Keratinocyte (primary cell): Measurements from ENCODE around the gene ADCY5. TPM values are rescaled to one million over a fixed set of nuclear protein-coding genes. Genes with fewer than 3 reads are reported as not detected.

ENCODE experiments used
- DNase-seq: peaks from one replicate; pipeline ENCODE4 v3.0.0-alpha.2; 2011; ENCODE audit warnings: low read depth, missing footprints, low spot score
- FAIRE-seq: peaks from 2 replicates; lab custom pipeline; 2011; peaks lifted over from hg19 to GRCh38; lab: Jason Lieb, UNC
- H2AFZ ChIP-seq: 2 replicates; pipeline ENCODE4 v1.6.0; 2012; ENCODE audit warnings: low read length, control low read depth, inconsistent platforms; ENCODE audit not compliant: control insufficient read depth
- H3K27ac ChIP-seq: 2 replicates; pipeline ENCODE4 v1.5.1; 2011; ENCODE audit warnings: low read length; ENCODE audit not compliant: control insufficient read depth, insufficient read depth
- H3K27me3 ChIP-seq: 3 replicates; pipeline ENCODE4 v1.6.0; 2011; ENCODE audit warnings: low read length; ENCODE audit not compliant: control insufficient read depth, insufficient read depth; ENCODE audit errors: extremely low read depth
- H3K36me3 ChIP-seq, 2 experiments: 2 replicates in 1 of 2; 3 replicates in 1 of 2; pipeline ENCODE4 v1.5.1; 2011; ENCODE audit warnings: low read length in 2 of 2, mild to moderate bottlenecking in 1 of 2; ENCODE audit not compliant: control insufficient read depth in 2 of 2, insufficient read depth in 2 of 2; ENCODE audit errors: extremely low read depth in 1 of 2
- H3K4me1 ChIP-seq: 3 replicates; pipeline ENCODE4 v1.5.1; 2011; ENCODE audit warnings: low read length; ENCODE audit not compliant: control insufficient read depth, insufficient read depth; ENCODE audit errors: extremely low read depth
- H3K4me2 ChIP-seq: 3 replicates; pipeline ENCODE4 v1.6.0; 2011; ENCODE audit warnings: low read depth, low read length; ENCODE audit not compliant: control insufficient read depth, insufficient read depth; ENCODE audit errors: extremely low read depth
- H3K4me3 ChIP-seq, 3 experiments: fragments of 200-600 bp in 1 of 3; sonication (generic) in 1 of 3; 2 replicates in 2 of 3; 3 replicates in 1 of 3; pipeline ENCODE4 v1.5.1; 2011 to 2016; ENCODE audit warnings: low read length in 3 of 3, mild to moderate bottlenecking in 3 of 3, control low read depth in 2 of 3, inconsistent platforms in 1 of 3, low read depth in 1 of 3, mixed read lengths in 1 of 3, mixed run types in 1 of 3, moderate library complexity in 1 of 3; ENCODE audit not compliant: control insufficient read depth in 2 of 3, insufficient read depth in 2 of 3; ENCODE audit errors: extremely low read depth in 1 of 3
- H3K79me2 ChIP-seq: 2 replicates; pipeline ENCODE4 v1.6.0; 2012; ENCODE audit warnings: low read length; ENCODE audit not compliant: control insufficient read depth, insufficient read depth
- H3K9ac ChIP-seq: 3 replicates; pipeline ENCODE4 v1.6.0; 2011; ENCODE audit warnings: low read length; ENCODE audit not compliant: control insufficient read depth, insufficient read depth; ENCODE audit errors: extremely low read depth
- H3K9me1 ChIP-seq: 3 replicates; pipeline ENCODE4 v1.6.0; 2011; ENCODE audit warnings: low read length; ENCODE audit not compliant: control insufficient read depth, insufficient read depth; ENCODE audit errors: extremely low read depth
- H3K9me3 ChIP-seq: 2 replicates; pipeline ENCODE4 v1.5.1; 2012; ENCODE audit warnings: low read depth, low read length; ENCODE audit not compliant: control insufficient read depth
- H4K20me1 ChIP-seq: 3 replicates; pipeline ENCODE4 v1.6.0; 2011; ENCODE audit warnings: low read length; ENCODE audit not compliant: control insufficient read depth, insufficient read depth; ENCODE audit errors: extremely low read depth
- CTCF ChIP-seq, 3 experiments: IDR thresholded peaks in 1 of 3; conservative IDR thresholded peaks in 1 of 3; optimal IDR thresholded peaks in 1 of 3; 2 replicates in 2 of 3; 3 replicates in 1 of 3; pipeline versions ENCODE3 to v1.5.1; 2011; ENCODE audit warnings: low read length in 3 of 3, mild to moderate bottlenecking in 3 of 3, moderate library complexity in 2 of 3, control low read depth in 1 of 3, inconsistent platforms in 1 of 3; ENCODE audit not compliant: insufficient read depth in 2 of 3; ENCODE audit errors: extremely low read depth in 1 of 3
- EZH2 ChIP-seq: IDR thresholded peaks from one replicate; pipeline ENCODE4 v1.6.1; 2012; ENCODE audit warnings: inconsistent platforms, mild to moderate bottlenecking, low read length, moderate library complexity
- dilution Hi-C: fragments of 300-500 bp; cut with MboI; formaldehyde crosslinking; loops from one replicate; pipeline ENCODE4 v1.7.0; 2020; ENCODE audit warnings: low sequenced_read_pairs; ENCODE audit not compliant: extremely low pct_ligation_motif_present
- polyA plus RNA-seq, 5 experiments: library from polyadenylated mRNA; depleted of rRNA in 3 of 5; stranded (reverse) in 3 of 5; stranded (forward) in 1 of 5; unstranded in 1 of 5; fragments of >200 nt; gene quantifications; 1 replicate in 1 of 5; 2 replicates in 3 of 5; 3 replicates in 1 of 5; pipeline versions ENCODE4 v1.2.1 to v1.2.3, GENCODE V29; 2011 to 2012; ENCODE audit warnings: missing spikeins in 2 of 5, low read depth in 1 of 5, low replicate concordance in 1 of 5

The ADCY5 gene
- polyA plus RNA-seq, 1 donor (not counting 4 experiments of a cell fraction or from before 2014, with no cell fraction given) = not detected

DNA sequence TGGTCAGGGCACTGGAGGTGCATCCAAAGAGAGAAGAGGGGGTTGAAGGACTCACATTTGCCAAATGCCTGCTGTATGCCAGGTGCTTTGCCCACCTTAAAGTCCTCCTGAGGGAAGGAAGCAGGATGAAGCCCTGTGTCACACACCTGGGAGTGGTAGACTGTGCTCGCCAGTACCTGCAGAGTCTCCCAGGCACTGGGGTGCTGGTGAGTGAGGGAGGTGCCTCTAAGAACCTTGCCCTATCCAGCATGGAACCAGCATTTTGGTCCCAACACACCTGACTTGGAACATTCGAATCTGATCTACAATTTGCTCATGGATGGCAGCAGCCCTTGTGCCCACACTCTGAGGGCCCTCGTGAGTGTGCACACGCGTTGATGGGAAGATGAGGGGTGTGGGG lies 170.4 kb downstream of the ADCY5 start:
- dilution Hi-C loops = no loop called here
- no peak for FAIRE-seq

DNA sequence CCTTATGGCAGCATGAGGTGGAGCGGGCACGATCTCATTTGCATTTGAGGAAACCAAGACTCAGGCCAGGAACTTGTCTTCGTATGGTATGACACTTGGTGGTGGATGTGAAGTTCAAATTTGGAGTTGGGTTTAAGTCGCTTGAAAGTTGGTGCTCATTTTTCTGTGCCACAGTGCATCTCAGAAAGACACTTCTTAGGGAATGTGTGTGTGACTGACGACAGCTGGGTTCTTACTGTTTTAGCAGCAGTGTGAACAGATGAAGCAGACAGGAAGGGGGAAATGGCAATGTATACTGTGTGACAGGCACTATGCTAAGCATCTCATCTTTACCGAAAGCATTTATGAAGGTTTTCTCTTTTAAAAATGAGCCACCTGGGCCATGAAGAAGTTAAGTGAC lies 171.8 kb downstream of the ADCY5 start:
- no peak overlapping the region for H3K9ac ChIP-seq
- H2AFZ ChIP-seq = no peak overlapping the region
- H3K27me3 ChIP-seq = no peaks in the 10 kb centered on the region
- H3K9me1 ChIP-seq = no peaks in the 10 kb centered on the region
- H3K79me2 ChIP-seq = no peaks in the 10 kb centered on the region
- TF ChIP-seq EZH2 (no peak), CTCF (optimal IDR thresholded peaks at IDR 0.05 in 1 of 3, IDR thresholded peaks at IDR 0.05 in 1 of 3, conservative IDR thresholded peaks at IDR 0.05 in 1 of 3; ENCODE audit: extremely low read depth in 1 of 3, insufficient read depth in 2 of 3, low read length in 3 of 3) (no peak)
- no peaks in the 10 kb centered on the region for H3K9me3 ChIP-seq
- FAIRE-seq = no peak
- dilution Hi-C loops = no loop called here
- H3K4me3 ChIP-seq = no peak overlapping the region
- H3K36me3 ChIP-seq = no peaks in the 10 kb centered on the region
- H3K4me2 ChIP-seq = no peak overlapping the region
- H3K27ac ChIP-seq = no peak overlapping the region
- H4K20me1 ChIP-seq = no peaks in the 10 kb centered on the region
- H3K4me1 ChIP-seq = peaks cover 14% of the 10 kb centered on the region
- no peak for DNase-seq

More for the DNA sequence above, 170.4 kb downstream of the ADCY5 start:
- no peaks in the 10 kb centered on the region for H3K9me3 ChIP-seq
- no peaks in the 10 kb centered on the region for H3K36me3 ChIP-seq
- H3K4me3 ChIP-seq = no peak overlapping the region
- H3K27ac ChIP-seq = no peak overlapping the region
- no peak for DNase-seq
- peaks cover 4% of the 10 kb centered on the region for H3K4me1 ChIP-seq
- H2AFZ ChIP-seq = no peak overlapping the region
- no peak overlapping the region for H3K4me2 ChIP-seq
- no peaks in the 10 kb centered on the region for H3K9me1 ChIP-seq
- H3K79me2 ChIP-seq = no peaks in the 10 kb centered on the region
- H3K9ac ChIP-seq = no peak overlapping the region
- H4K20me1 ChIP-seq = no peaks in the 10 kb centered on the region
- TF ChIP-seq CTCF (optimal IDR thresholded peaks at IDR 0.05 in 1 of 3, IDR thresholded peaks at IDR 0.05 in 1 of 3, conservative IDR thresholded peaks at IDR 0.05 in 1 of 3; ENCODE audit: extremely low read depth in 1 of 3, insufficient read depth in 2 of 3, low read length in 3 of 3) = no peak
- no peaks in the 10 kb centered on the region for H3K27me3 ChIP-seq
